Heart left ventricle (tissue), 13 donors: ENCODE measurements around the gene MED15.

Experiments used
- POLR2A ChIP-seq, 2 donors: fragments of 450-650 bp; IDR thresholded peaks; one replicate each; pipeline ENCODE4 v1.6.1; 2017; ENCODE audit warnings: antibody characterized with exemption in 2 of 2, mild to moderate bottlenecking in 2 of 2, moderate library complexity in 2 of 2
- TF ChIP-seq, protein P1 (sequence below), 12 donors: fragments of 200-600 bp; sonication (generic) in 4 of 12; IDR thresholded peaks; one replicate each; pipeline versions ENCODE4 v1.5.0 to v1.8.0; 2018 to 2022; ENCODE audit warnings: antibody characterized with exemption in 12 of 12, mild to moderate bottlenecking in 5 of 12
- donor health status: ischemic (EF 13 %, LVEDD 7.1; RV severe dilation, severe dysfunction).
- donor health status: DM: no; HTN: yes; CAD: no.
- donor health status: DM: no; HTN: no; CAD: no.
- donor health status: ischemic (EF 25% LVEDD 6.9; RV normal size, moderate dysfunction).
- donor health status: ischemic (EF 25% LVEDD 5.7; RV mildly dilated, moderate dysfunction).
- donor health status: ischemic (EF 35%, LVEDD 5.7; RV mildly dilated, moderate dysfunction).
- donor health status: nonischemic (EF 11% LVEDD 7.7; RV severe dilation, severe dysfunction).
- donor health status: DM: yes; HTN: yes; CAD: no.
- donor health status: PGD.
- donor health status: ischemic (EF 29% LVEDD 5.4; RV normal size, mild dysfunction).
- donor health status: nonischemic (EF 23%, LVEDD 6.1; RV moderate dilation, normal function).

DNA sequence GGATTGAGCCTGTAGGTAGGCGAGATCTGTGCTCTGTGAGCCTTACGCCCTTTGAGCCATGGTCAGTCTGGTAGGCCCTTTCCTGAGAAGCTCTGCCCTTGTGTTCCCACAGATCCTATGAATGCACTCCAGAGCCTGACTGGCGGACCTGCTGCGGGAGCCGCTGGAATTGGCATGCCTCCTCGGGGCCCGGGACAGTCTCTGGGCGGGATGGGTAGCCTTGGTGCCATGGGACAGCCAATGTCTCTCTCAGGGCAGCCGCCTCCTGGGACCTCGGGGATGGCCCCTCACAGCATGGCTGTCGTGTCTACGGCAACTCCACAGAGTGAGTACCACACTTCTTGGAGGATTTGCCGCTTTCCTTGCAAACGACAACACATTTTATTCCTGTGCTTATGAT, 47.4 kb downstream of the MED15 start:
- TF ChIP-seq, protein P1, sequence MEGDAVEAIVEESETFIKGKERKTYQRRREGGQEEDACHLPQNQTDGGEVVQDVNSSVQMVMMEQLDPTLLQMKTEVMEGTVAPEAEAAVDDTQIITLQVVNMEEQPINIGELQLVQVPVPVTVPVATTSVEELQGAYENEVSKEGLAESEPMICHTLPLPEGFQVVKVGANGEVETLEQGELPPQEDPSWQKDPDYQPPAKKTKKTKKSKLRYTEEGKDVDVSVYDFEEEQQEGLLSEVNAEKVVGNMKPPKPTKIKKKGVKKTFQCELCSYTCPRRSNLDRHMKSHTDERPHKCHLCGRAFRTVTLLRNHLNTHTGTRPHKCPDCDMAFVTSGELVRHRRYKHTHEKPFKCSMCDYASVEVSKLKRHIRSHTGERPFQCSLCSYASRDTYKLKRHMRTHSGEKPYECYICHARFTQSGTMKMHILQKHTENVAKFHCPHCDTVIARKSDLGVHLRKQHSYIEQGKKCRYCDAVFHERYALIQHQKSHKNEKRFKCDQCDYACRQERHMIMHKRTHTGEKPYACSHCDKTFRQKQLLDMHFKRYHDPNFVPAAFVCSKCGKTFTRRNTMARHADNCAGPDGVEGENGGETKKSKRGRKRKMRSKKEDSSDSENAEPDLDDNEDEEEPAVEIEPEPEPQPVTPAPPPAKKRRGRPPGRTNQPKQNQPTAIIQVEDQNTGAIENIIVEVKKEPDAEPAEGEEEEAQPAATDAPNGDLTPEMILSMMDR (IDR thresholded peaks at IDR 0.05): no peak
- no peak for TF ChIP-seq POLR2A (IDR thresholded peaks at IDR 0.05)
